Measurements from ENCODE around the gene SRGN.
A peak's percentile ranks its signal among the peaks of the same experiment; 100 is the strongest.

SRGN gene

DNA sequence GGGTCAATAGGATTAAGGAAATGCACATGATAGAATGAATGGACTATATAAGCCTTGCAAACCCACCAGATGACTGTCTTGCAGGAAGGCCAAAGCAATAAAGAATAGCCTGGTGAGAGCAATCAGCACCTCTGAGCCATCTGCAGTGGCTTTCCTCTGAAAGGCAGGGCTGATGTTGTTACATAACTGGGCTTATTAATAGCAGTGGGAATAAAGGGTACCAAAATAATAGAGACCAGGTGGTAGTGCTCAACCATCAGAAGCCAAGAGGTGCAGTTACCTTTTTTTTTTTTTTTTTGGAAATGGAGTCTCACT lies 19.2 kb downstream of the SRGN start:
- H3K4me3 ChIP-seq (ENCODE audit: low read depth, low read length), result no peak overlapping the region
- no peak for DNase-seq (ENCODE audit: low read depth)
- TF ChIP-seq, protein P1, sequence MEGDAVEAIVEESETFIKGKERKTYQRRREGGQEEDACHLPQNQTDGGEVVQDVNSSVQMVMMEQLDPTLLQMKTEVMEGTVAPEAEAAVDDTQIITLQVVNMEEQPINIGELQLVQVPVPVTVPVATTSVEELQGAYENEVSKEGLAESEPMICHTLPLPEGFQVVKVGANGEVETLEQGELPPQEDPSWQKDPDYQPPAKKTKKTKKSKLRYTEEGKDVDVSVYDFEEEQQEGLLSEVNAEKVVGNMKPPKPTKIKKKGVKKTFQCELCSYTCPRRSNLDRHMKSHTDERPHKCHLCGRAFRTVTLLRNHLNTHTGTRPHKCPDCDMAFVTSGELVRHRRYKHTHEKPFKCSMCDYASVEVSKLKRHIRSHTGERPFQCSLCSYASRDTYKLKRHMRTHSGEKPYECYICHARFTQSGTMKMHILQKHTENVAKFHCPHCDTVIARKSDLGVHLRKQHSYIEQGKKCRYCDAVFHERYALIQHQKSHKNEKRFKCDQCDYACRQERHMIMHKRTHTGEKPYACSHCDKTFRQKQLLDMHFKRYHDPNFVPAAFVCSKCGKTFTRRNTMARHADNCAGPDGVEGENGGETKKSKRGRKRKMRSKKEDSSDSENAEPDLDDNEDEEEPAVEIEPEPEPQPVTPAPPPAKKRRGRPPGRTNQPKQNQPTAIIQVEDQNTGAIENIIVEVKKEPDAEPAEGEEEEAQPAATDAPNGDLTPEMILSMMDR (IDR thresholded peaks at IDR 0.05; ENCODE audit: control insufficient read depth, extremely low read depth, insufficient read depth), result no peak

- TF ChIP-seq, protein P1 (IDR thresholded peaks at IDR 0.05; ENCODE audit: control insufficient read depth, extremely low read depth, insufficient read depth), result no peak
- H3K4me3 ChIP-seq (ENCODE audit: low read depth, low read length), result no peak overlapping the region
These were observed 19.8 kb downstream of the SRGN start for GRCh38 chr10:69107699-69108098.

DNA sequence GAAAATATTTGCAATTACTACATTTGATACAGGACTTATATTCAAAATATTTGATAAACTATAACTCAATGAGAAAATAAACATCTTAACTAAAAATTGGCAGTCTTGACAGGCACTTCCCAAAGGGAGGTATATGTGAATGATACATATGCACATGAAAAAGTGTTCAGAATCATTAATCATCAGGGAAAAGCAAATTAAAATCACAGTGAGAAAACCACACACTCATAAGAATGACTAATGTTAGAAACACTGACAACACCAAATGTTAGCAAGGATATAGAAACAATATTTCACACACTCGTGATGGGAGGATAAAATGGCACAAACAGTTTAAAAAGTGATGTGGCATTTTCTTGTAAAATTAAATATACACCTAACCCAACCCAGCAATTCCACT lies 32.0 kb downstream of the SRGN start:
- H3K4me3 ChIP-seq (ENCODE audit: low read depth, low read length), result no peak overlapping the region
- TF ChIP-seq, protein P1 (IDR thresholded peaks at IDR 0.05; ENCODE audit: control insufficient read depth, extremely low read depth, insufficient read depth), result no peak

More at GRCh38 chr10:69107699-69108098, 19.8 kb downstream of the SRGN start:
- no peak for DNase-seq (ENCODE audit: low read depth)

GRCh38 chr10:69123306-69123746 lies 35.4 kb downstream of the SRGN start:
- DNase-seq (ENCODE audit: low read depth), result peak; percentile 15
- TF ChIP-seq, protein P1 (IDR thresholded peaks at IDR 0.05; ENCODE audit: control insufficient read depth, extremely low read depth, insufficient read depth), result peak; percentile 57

More for the DNA sequence above, 32.0 kb downstream of the SRGN start:
- DNase-seq (ENCODE audit: low read depth), result no peak

GRCh38 chr10:69123747-69124562 lies 36.1 kb downstream of the SRGN start, which contains the start of gene VPS26A:
Gene VPS26A, plus strand, starts transcription at chr10:69124178. Its CDS starts 100 bp downstream, at chr10:69124278.
- peak; percentile 88 for DNase-seq (ENCODE audit: low read depth)
- peak within 1 kb of the TSS; percentile 76 for H3K4me3 ChIP-seq (ENCODE audit: low read depth, low read length)
- TF ChIP-seq, protein P1 (IDR thresholded peaks at IDR 0.05; ENCODE audit: control insufficient read depth, extremely low read depth, insufficient read depth), result 0 out of 2 replicates have a peak, but pooled peaks have one; percentile 14

More at GRCh38 chr10:69123306-69123746, 35.4 kb downstream of the SRGN start:
- H3K4me3 ChIP-seq (ENCODE audit: low read depth, low read length), result peak overlapping the region; percentile 76

- peak; percentile 13 for DNase-seq (ENCODE audit: low read depth)
- peak overlapping the region; percentile 76 for H3K4me3 ChIP-seq (ENCODE audit: low read depth, low read length)
- TF ChIP-seq, protein P1 (IDR thresholded peaks at IDR 0.05; ENCODE audit: control insufficient read depth, extremely low read depth, insufficient read depth), result no peak
These were observed 36.8 kb downstream of the SRGN start for GRCh38 chr10:69124563-69125268.

Measured in LNCaP clone FGC (cell line).